22Rv1 (cell line): ENCODE data around the gene ZG16B.

Experiments used
- CTCF ChIP-seq: fragments of 450-650 bp; IDR thresholded peaks from 2 replicates; pipeline ENCODE4 v1.5.1; 2017; ENCODE audit warnings: mild to moderate bottlenecking
- ZFX ChIP-seq: fragments of 450-650 bp; IDR thresholded peaks from 2 replicates; pipeline ENCODE4 v1.6.1; 2017; ENCODE audit warnings: antibody characterized with exemption, borderline replicate concordance

- TF ChIP-seq CTCF (no peak), ZFX (no peak)
These were observed 23.5 kb downstream of the ZG16B start for GRCh38 chr16:2853531-2854073.
